Measurements from ENCODE around the gene PIK3IP1. TPM values are rescaled to one million over a fixed set of nuclear protein-coding genes. Genes with fewer than 3 reads are reported as not detected.
"Not testable (repeated sequence)": the region's sequence is repeated elsewhere in the genome, so short reads cannot be mapped to it uniquely, and the experiment has no call there.

PIK3IP1 gene
- total RNA-seq, 4 donors from 2014 or later, result 12.7 to 35.1 (median 24.7) TPM

- no peaks in the 10 kb centered on the region for H3K27me3 ChIP-seq
- DNase-seq, result no peak
- TF ChIP-seq POLR2A (IDR thresholded peaks at IDR 0.05) (no peak), CTCF (IDR thresholded peaks at IDR 0.05) (no peak)
These were observed 34.6 kb upstream of the PIK3IP1 start for GRCh38 chr22:31326877-31327276.

GRCh38 chr22:31323578-31324550, 31.6 kb upstream of the PIK3IP1 start:
- no peaks in the 10 kb centered on the region for H3K36me3 ChIP-seq
- intact Hi-C loops (cut with DNase I; ENCODE audit: low total_unique reads), result no loop called here
- no peaks in the 10 kb centered on the region for H3K4me1 ChIP-seq
- TF ChIP-seq POLR2A (IDR thresholded peaks at IDR 0.05), result no peak
- no peaks in the 10 kb centered on the region for H3K9me3 ChIP-seq
- no peak for DNase-seq
- no peak overlapping the region for H3K4me3 ChIP-seq
- no peaks in the 10 kb centered on the region for H3K27me3 ChIP-seq
- no peak overlapping the region for H3K27ac ChIP-seq

More at GRCh38 chr22:31326877-31327276, 34.6 kb upstream of the PIK3IP1 start:
- H3K36me3 ChIP-seq, result no peaks in the 10 kb centered on the region
- H3K9me3 ChIP-seq, result no peaks in the 10 kb centered on the region
- H3K4me3 ChIP-seq, result no peak overlapping the region
- H3K27ac ChIP-seq, result no peak overlapping the region
- intact Hi-C loops (cut with DNase I; ENCODE audit: low total_unique reads), result no loop called here
- no peaks in the 10 kb centered on the region for H3K4me1 ChIP-seq

GRCh38 chr22:31321421-31321820, 29.1 kb upstream of the PIK3IP1 start:
- Histone ChIP-seq H3K36me3 (no peaks in the 10 kb centered on the region), H3K4me3 (no peak overlapping the region), H3K9me3 (no peaks in the 10 kb centered on the region), H3K27ac (no peak overlapping the region), H3K4me1 (no peaks in the 10 kb centered on the region), H3K27me3 (no peaks in the 10 kb centered on the region)
- DNase-seq, result no peak
- no peak for TF ChIP-seq POLR2A (IDR thresholded peaks at IDR 0.05)
- no peak for TF ChIP-seq CTCF (IDR thresholded peaks at IDR 0.05)
- intact Hi-C loops (cut with DNase I; ENCODE audit: low total_unique reads), result no loop called here

- H3K4me1 ChIP-seq; H3K36me3 ChIP-seq; intact Hi-C loops (cut with DNase I; ENCODE audit: low total_unique reads); DNase-seq; H3K4me3 ChIP-seq; H3K9me3 ChIP-seq; H3K27me3 ChIP-seq: not testable (repeated sequence)
- H3K27ac ChIP-seq, result peak overlapping the region; percentile 78 to 84
These were observed 21.9 kb upstream of the PIK3IP1 start for GRCh38 chr22:31314220-31314619.

- H3K4me1 ChIP-seq, result no peaks in the 10 kb centered on the region
- H3K4me3 ChIP-seq, result no peak overlapping the region
- intact Hi-C loops (cut with DNase I; ENCODE audit: low total_unique reads), result no loop called here
- peak; percentile 78 to 92 for DNase-seq
- no peaks in the 10 kb centered on the region for H3K27me3 ChIP-seq
- peak in 1 of 2 donors; percentile 23 for TF ChIP-seq POLR2A (IDR thresholded peaks at IDR 0.05)
- TF ChIP-seq CTCF (IDR thresholded peaks at IDR 0.05), result peak; percentile 77 to 93 (median 82)
- no peaks in the 10 kb centered on the region for H3K9me3 ChIP-seq
- H3K36me3 ChIP-seq, result no peaks in the 10 kb centered on the region
- H3K27ac ChIP-seq, result peak overlapping the region; percentile 78 to 84
These were observed 21.3 kb upstream of the PIK3IP1 start for GRCh38 chr22:31313366-31314147.

- TF ChIP-seq CTCF (IDR thresholded peaks at IDR 0.05) (no peak), POLR2A (IDR thresholded peaks at IDR 0.05) (no peak)
- DNase-seq, result no peak
- no peaks in the 10 kb centered on the region for H3K9me3 ChIP-seq
- H3K27me3 ChIP-seq, result no peaks in the 10 kb centered on the region
- H3K4me1 ChIP-seq, result no peaks in the 10 kb centered on the region
- no peak overlapping the region for H3K4me3 ChIP-seq
- H3K36me3 ChIP-seq, result no peaks in the 10 kb centered on the region
- intact Hi-C loops (cut with DNase I; ENCODE audit: low total_unique reads), result no loop called here
- no peak overlapping the region for H3K27ac ChIP-seq
These were observed 15.9 kb upstream of the PIK3IP1 start for GRCh38 chr22:31308181-31308580.
